Transverse colon (tissue), 4 donors: Measurements from ENCODE around the gene C11orf65. TPM values are rescaled to one million over a fixed set of nuclear protein-coding genes. Genes with fewer than 3 reads are reported as not detected.

ENCODE experiments used
- DNase-seq: peaks from one replicate; pipeline ENCODE4 v3.0.0-alpha.2; 2019
- H3K27ac ChIP-seq, 4 donors: fragments of 200-600 bp; sonication (generic); 2 replicates each; pipeline ENCODE4 v1.5.1; 2016 to 2018; ENCODE audit warnings: inconsistent platforms in 4 of 4
- H3K27me3 ChIP-seq: fragments of 200-600 bp; sonication (generic); 2 replicates; pipeline ENCODE4 v1.5.1; 2017; ENCODE audit warnings: inconsistent platforms
- H3K36me3 ChIP-seq, 4 donors: fragments of 200-600 bp; sonication (generic); 2 replicates each; pipeline ENCODE4 v1.5.1; 2017 to 2019; ENCODE audit warnings: inconsistent platforms in 4 of 4
- H3K4me1 ChIP-seq, 4 donors: fragments of 200-600 bp; sonication (generic); 2 replicates each; pipeline ENCODE4 v1.5.1; 2017 to 2020; ENCODE audit warnings: inconsistent platforms in 4 of 4
- H3K4me3 ChIP-seq, 4 donors: fragments of 200-600 bp; sonication (generic); 1 replicate in 1 of 4; 2 replicates in 3 of 4; pipeline versions ENCODE4 v1.5.1 to v1.6.1; 2017 to 2019; ENCODE audit warnings: inconsistent platforms in 4 of 4
- H3K9me3 ChIP-seq, 2 donors: fragments of 200-600 bp; sonication (generic); 2 replicates each; pipeline ENCODE4 v1.5.1; 2017 to 2019; ENCODE audit warnings: inconsistent platforms in 2 of 2
- CTCF ChIP-seq, 5 experiments: fragments of 200-600 bp in 3 of 5; fragments of 450-650 bp in 2 of 5; sonication (generic) in 3 of 5; IDR thresholded peaks; 1 replicate in 2 of 5; 2 replicates in 3 of 5; pipeline ENCODE4 v1.5.1; 2016 to 2017; ENCODE audit warnings: antibody characterized with exemption in 5 of 5, inconsistent platforms in 3 of 5, mild to moderate bottlenecking in 2 of 5, moderate library complexity in 1 of 5
- EP300 ChIP-seq: sonication (generic); formaldehyde crosslinking; IDR thresholded peaks from one replicate; pipeline ENCODE4 v1.6.1; 2017; ENCODE audit warnings: antibody characterized with exemption, low read depth
- POLR2A ChIP-seq: fragments of 450-650 bp; IDR thresholded peaks from one replicate; pipeline ENCODE4 v1.6.1; 2016; ENCODE audit warnings: antibody characterized with exemption, mild to moderate bottlenecking, moderate library complexity
- POLR2AphosphoS5 ChIP-seq, 3 donors: sonication (generic); formaldehyde crosslinking; IDR thresholded peaks; one replicate each; pipeline ENCODE4 v1.6.1; 2016; ENCODE audit warnings: antibody characterized with exemption in 3 of 3
- WGBS, 2 donors: methylation state at CpG; one replicate each; pipeline ENCODE4 v1.1.5; 2018; ENCODE audit warnings: low coverage in 1 of 2; 5-methylcytosine and 5-hydroxymethylcytosine counted together
- in situ Hi-C, 4 donors: fragments of 200-750 bp; cut with MboI; loops; one replicate each; pipeline versions ENCODE4 v1.15.0 to v1.15.1; 2017; ENCODE audit warnings: low sequenced_read_pairs in 3 of 4, low pct_ligation_motif_present in 1 of 4, low pct_unique_long_range_greater_than_20kb in 1 of 4
- intact Hi-C: fragments of 100-400 bp; cut with DNase I; formaldehyde crosslinking; loops from one replicate; pipeline ENCODE4 v1.15.1; 2023; ENCODE audit warnings: low total_unique reads
- total RNA-seq, 4 donors: library from RNA; depleted of rRNA; stranded (reverse); fragments of >200 nt; gene quantifications; one replicate each; pipeline ENCODE4 v1.1.0, GENCODE V29; 2016

C11orf65 gene
- total RNA-seq, 4 donors from 2014 or later: 1.1 TPM; not detected in 2

- 93 to 100% methylated on average over 2 to 3 of the region's 3 CpGs for WGBS, 2 donors
- no peak for DNase-seq
- H3K27ac ChIP-seq: no peak overlapping the region
- H3K27me3 ChIP-seq: no peaks in the 10 kb centered on the region
- in situ Hi-C loops: loop anchor here in 1 of 4 donors (25.0 kb wide), 1 partner anchor 349 kb away; no protein-coding TSS in a partner anchor
- H3K4me3 ChIP-seq: no peak overlapping the region
- no peaks in the 10 kb centered on the region for H3K4me1 ChIP-seq
- peaks cover 0 to 22% (median 8%) of the 10 kb centered on the region in 4 donors for H3K36me3 ChIP-seq
- TF ChIP-seq CTCF (IDR thresholded peaks at IDR 0.05) (no peak), POLR2AphosphoS5 (IDR thresholded peaks at IDR 0.05) (no peak), POLR2A (no peak), EP300 (no peak)
- intact Hi-C loops: no loop called here
- no peaks in the 10 kb centered on the region for H3K9me3 ChIP-seq
Observed at GRCh38 chr11:108486331-108486730, 19.0 kb upstream of the C11orf65 start.

GRCh38 chr11:108483163-108483562 is 15.8 kb upstream of the C11orf65 start:
- in situ Hi-C loops: loop anchor here in 1 of 4 donors (25.0 kb wide), 1 partner anchor 346 kb away; no protein-coding TSS in a partner anchor
- Histone ChIP-seq H3K27ac (no peak overlapping the region), H3K4me1 (no peaks in the 10 kb centered on the region), H3K9me3 (no peaks in the 10 kb centered on the region), H3K36me3 (peaks cover 0 to 22% (median 7%) of the 10 kb centered on the region in 4 donors), H3K27me3 (no peaks in the 10 kb centered on the region), H3K4me3 (no peak overlapping the region)
- DNase-seq: no peak
- intact Hi-C loops: no loop called here
- TF ChIP-seq EP300 (no peak), POLR2A (no peak), POLR2AphosphoS5 (IDR thresholded peaks at IDR 0.05) (no peak), CTCF (IDR thresholded peaks at IDR 0.05) (no peak)

GRCh38 chr11:108474664-108475463 is 7.5 kb upstream of the C11orf65 start:
- TF ChIP-seq POLR2AphosphoS5 (IDR thresholded peaks at IDR 0.05) (no peak), CTCF (IDR thresholded peaks at IDR 0.05) (no peak), POLR2A (no peak), EP300 (no peak)
- no peaks in the 10 kb centered on the region for H3K9me3 ChIP-seq
- no peak overlapping the region for H3K4me3 ChIP-seq
- DNase-seq: no peak
- H3K27me3 ChIP-seq: no peaks in the 10 kb centered on the region
- no peak overlapping the region for H3K27ac ChIP-seq
- intact Hi-C loops (no loop called here), in situ Hi-C loops (loop anchor here in 1 of 4 donors (25.0 kb wide), 1 partner anchor 338 kb away; no protein-coding TSS in a partner anchor)
- H3K4me1 ChIP-seq: no peaks in the 10 kb centered on the region
- 83 to 85% methylated on average over 9 to 11 of the region's 11 CpGs for WGBS, 2 donors
- peaks cover 0 to 12% (median 3%) of the 10 kb centered on the region in 4 donors for H3K36me3 ChIP-seq

- WGBS, 2 donors: 90 to 100% methylated on average over 1 of the region's 1 CpG
- TF ChIP-seq EP300 (no peak), POLR2A (no peak), CTCF (IDR thresholded peaks at IDR 0.05) (no peak), POLR2AphosphoS5 (IDR thresholded peaks at IDR 0.05) (no peak)
- no peak overlapping the region for H3K4me3 ChIP-seq
- no peak for DNase-seq
- no peaks in the 10 kb centered on the region for H3K27me3 ChIP-seq
- H3K27ac ChIP-seq: no peak overlapping the region
- in situ Hi-C loops (no loop called here), intact Hi-C loops (no loop called here)
- H3K36me3 ChIP-seq: peaks cover 0 to 11% (median 0%) of the 10 kb centered on the region in 4 donors
- no peaks in the 10 kb centered on the region for H3K9me3 ChIP-seq
- peaks cover 0 to 5% (median 0%) of the 10 kb centered on the region in 4 donors for H3K4me1 ChIP-seq
Observed at GRCh38 chr11:108472681-108473080, 5.4 kb upstream of the C11orf65 start.
